ENCODE measurements around the gene GGN. TPM values are rescaled to one million over a fixed set of nuclear protein-coding genes. Genes with fewer than 3 reads are reported as not detected.

Gene GGN
- total RNA-seq, 1 experiment from 2014 or later: 0.47 TPM

DNA sequence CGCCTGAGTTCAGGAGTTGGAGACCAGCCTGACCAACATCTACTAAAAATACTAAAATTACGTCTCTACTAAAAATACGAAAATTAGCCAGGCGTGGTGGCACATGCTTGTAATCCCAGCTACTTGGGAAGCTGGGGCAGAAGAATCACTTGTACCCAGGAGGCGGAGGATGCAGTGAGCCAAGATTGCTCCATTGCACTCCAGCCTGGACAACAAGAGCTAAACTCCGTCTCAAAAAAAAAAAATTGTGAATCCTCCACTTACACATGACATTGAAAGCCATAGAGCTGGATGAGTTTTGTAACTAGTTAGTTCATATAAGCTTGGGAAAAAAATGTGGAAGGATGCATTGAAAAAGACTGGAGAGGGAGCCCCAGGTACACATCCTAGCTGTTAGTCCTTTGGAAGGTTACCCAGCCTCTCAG is 13.9 kb downstream of the GGN start:
- H3K27me3 ChIP-seq (ENCODE audit: insufficient read depth, low read length): no peaks in the 10 kb centered on the region
- ChIA-PET CTCF (interaction anchor here (0.6 to 1.8 kb wide), 14 partner anchors 11 to 556 kb away, joined by 3 to 28 read pairs (median 3); partner anchors contain the start of genes CATSPERG, FAM98C, GGN and MRPS12), RAD21 (ENCODE audit: low non-redundant PET in 1 of 2, low total read pairs in 2 of 2, uncharacterized antibody in 2 of 2, unreplicated experiment in 2 of 2) (interaction anchor here (0.5 to 1.4 kb wide), 9 partner anchors 14 to 232 kb away, joined by 3 to 7 read pairs (median 4); partner anchors contain the start of genes CATSPERG (in 2 of the 2) and GGN (in 2 of the 2)), POLR2A (interaction anchor here (0.7 to 5.6 kb wide), 12 partner anchors 10 to 471 kb away, joined by 3 to 44 read pairs (median 5); partner anchors contain the start of genes C19orf33, CATSPERG, FAM98C and GGN)
- ATAC-seq (no peak), DNase-seq (ENCODE audit: low read depth, low spot score) (no peak)
- TSS peak; percentile 98 for BruUV-seq (replicated peaks)
- H3K36me3 ChIP-seq (ENCODE audit: control insufficient read depth in 1 of 2, insufficient read depth in 2 of 2, low read length in 2 of 2): peaks cover 11 to 13% of the 10 kb centered on the region in 2 experiments; a peak in 3 of 4 replicates
- peaks cover 11 to 23% of the 10 kb centered on the region in 2 experiments for H3K4me1 ChIP-seq (ENCODE audit: control insufficient read depth in 1 of 2, insufficient read depth in 2 of 2, low read length in 2 of 2)
- H3K27ac ChIP-seq (ENCODE audit: low read depth, low read length): peak overlapping the region; percentile 54
- H4K20me1 ChIP-seq (ENCODE audit: insufficient read depth): no peaks in the 10 kb centered on the region
- no peaks in the 10 kb centered on the region for H3K9me3 ChIP-seq (ENCODE audit: control insufficient read depth in 1 of 2, insufficient read depth in 1 of 2, low read depth in 1 of 2, low read length in 2 of 2)
- peak overlapping the region; percentile 50 for H3K9ac ChIP-seq (ENCODE audit: low read length)
- H3K79me2 ChIP-seq (ENCODE audit: insufficient read depth, low read length): peaks cover 41% of the 10 kb centered on the region
- intact Hi-C loops (cut with micrococcal nuclease): loop anchor here (1.0 kb wide), 1 partner anchor 38 kb away; no protein-coding TSS in a partner anchor
- no peaks in the 10 kb centered on the region for H3K9me2 ChIP-seq (ENCODE audit: insufficient read depth)
- peak overlapping the region; percentile 44 to 97 for H3K4me3 ChIP-seq (replicated peaks in 1 of 2; ENCODE audit: low read depth in 1 of 2, low read length in 2 of 2)
- peak overlapping the region; percentile 81 for H2AFZ ChIP-seq (ENCODE audit: low read depth, low read length, poor library complexity, severe bottlenecking)
- peak overlapping the region; percentile 74 for H3K4me2 ChIP-seq (ENCODE audit: low read length)
- TF ChIP-seq RAD21 (IDR thresholded peaks at IDR 0.05; ENCODE audit: low read depth) (no peak), EGR1 (IDR thresholded peaks at IDR 0.05; ENCODE audit: low read depth) (no peak), ELF1 (IDR thresholded peaks at IDR 0.05; ENCODE audit: borderline replicate concordance, low read depth) (no peak), CTCF (IDR thresholded peaks at IDR 0.05 in 2 of 3, conservative IDR thresholded peaks at IDR 0.05 in 1 of 3; ENCODE audit: borderline replicate concordance in 1 of 3, insufficient read depth in 1 of 3, low read depth in 2 of 3, low read length in 2 of 3) (no peak), POLR2AphosphoS5 (IDR thresholded peaks at IDR 0.05; ENCODE audit: low read depth, low read length) (no peak), EZH2phosphoT487 (IDR thresholded peaks at IDR 0.05; ENCODE audit: borderline replicate concordance) (no peak), JUND (IDR thresholded peaks at IDR 0.05) (no peak), TCF7L2 (IDR thresholded peaks at IDR 0.05; ENCODE audit: borderline replicate concordance, extremely low read depth, insufficient read depth, insufficient read length) (no peak), SRF (IDR thresholded peaks at IDR 0.05; ENCODE audit: low read depth) (no peak), CBX3 (IDR thresholded peaks at IDR 0.05; ENCODE audit: low read depth) (no peak), CEBPB (IDR thresholded peaks at IDR 0.05; ENCODE audit: low read depth) (no peak), YY1 (IDR thresholded peaks at IDR 0.05; ENCODE audit: extremely low read depth, insufficient replicate concordance, low read depth, low read length) (no peak), ZFX (IDR thresholded peaks at IDR 0.05) (no peak), MAX (IDR thresholded peaks at IDR 0.05) (no peak), SIN3A (IDR thresholded peaks at IDR 0.05; ENCODE audit: low read depth) (no peak)
- TF ChIP-seq, protein P1, sequence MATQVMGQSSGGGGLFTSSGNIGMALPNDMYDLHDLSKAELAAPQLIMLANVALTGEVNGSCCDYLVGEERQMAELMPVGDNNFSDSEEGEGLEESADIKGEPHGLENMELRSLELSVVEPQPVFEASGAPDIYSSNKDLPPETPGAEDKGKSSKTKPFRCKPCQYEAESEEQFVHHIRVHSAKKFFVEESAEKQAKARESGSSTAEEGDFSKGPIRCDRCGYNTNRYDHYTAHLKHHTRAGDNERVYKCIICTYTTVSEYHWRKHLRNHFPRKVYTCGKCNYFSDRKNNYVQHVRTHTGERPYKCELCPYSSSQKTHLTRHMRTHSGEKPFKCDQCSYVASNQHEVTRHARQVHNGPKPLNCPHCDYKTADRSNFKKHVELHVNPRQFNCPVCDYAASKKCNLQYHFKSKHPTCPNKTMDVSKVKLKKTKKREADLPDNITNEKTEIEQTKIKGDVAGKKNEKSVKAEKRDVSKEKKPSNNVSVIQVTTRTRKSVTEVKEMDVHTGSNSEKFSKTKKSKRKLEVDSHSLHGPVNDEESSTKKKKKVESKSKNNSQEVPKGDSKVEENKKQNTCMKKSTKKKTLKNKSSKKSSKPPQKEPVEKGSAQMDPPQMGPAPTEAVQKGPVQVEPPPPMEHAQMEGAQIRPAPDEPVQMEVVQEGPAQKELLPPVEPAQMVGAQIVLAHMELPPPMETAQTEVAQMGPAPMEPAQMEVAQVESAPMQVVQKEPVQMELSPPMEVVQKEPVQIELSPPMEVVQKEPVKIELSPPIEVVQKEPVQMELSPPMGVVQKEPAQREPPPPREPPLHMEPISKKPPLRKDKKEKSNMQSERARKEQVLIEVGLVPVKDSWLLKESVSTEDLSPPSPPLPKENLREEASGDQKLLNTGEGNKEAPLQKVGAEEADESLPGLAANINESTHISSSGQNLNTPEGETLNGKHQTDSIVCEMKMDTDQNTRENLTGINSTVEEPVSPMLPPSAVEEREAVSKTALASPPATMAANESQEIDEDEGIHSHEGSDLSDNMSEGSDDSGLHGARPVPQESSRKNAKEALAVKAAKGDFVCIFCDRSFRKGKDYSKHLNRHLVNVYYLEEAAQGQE (IDR thresholded peaks at IDR 0.05; ENCODE audit: low read depth): no peak
- TF ChIP-seq, protein P2, sequence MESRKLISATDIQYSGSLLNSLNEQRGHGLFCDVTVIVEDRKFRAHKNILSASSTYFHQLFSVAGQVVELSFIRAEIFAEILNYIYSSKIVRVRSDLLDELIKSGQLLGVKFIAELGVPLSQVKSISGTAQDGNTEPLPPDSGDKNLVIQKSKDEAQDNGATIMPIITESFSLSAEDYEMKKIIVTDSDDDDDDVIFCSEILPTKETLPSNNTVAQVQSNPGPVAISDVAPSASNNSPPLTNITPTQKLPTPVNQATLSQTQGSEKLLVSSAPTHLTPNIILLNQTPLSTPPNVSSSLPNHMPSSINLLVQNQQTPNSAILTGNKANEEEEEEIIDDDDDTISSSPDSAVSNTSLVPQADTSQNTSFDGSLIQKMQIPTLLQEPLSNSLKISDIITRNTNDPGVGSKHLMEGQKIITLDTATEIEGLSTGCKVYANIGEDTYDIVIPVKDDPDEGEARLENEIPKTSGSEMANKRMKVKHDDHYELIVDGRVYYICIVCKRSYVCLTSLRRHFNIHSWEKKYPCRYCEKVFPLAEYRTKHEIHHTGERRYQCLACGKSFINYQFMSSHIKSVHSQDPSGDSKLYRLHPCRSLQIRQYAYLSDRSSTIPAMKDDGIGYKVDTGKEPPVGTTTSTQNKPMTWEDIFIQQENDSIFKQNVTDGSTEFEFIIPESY (IDR thresholded peaks at IDR 0.05; ENCODE audit: extremely low read depth, insufficient replicate concordance, low read length): no peak

Measured in HCT116 (cell line).